Naive thymus-derived CD4-positive, alpha-beta T cell (primary cell): ENCODE results near the gene ERH. TPM values are rescaled to one million over a fixed set of nuclear protein-coding genes. Genes with fewer than 3 reads are reported as not detected.

ENCODE experiments used
- ATAC-seq: fragments of 150-1000 bp; cut with Tn5 transposase; 2 replicates; pipeline ENCODE4 v1.10.0; 2021; ENCODE audit warnings: mild to moderate bottlenecking, moderate library complexity
- CTCF ChIA-PET: fragments of 350-600 bp; sonication (Branson Sonifier 250); formaldehyde crosslinking; loops from one replicate; lab custom pipeline; 2021; ENCODE audit warnings: antibody characterized with exemption; lab: Charles Lee
- POLR2A ChIA-PET: fragments of 350-600 bp; sonication (Branson Sonifier 250); formaldehyde crosslinking; loops from one replicate; lab custom pipeline; 2021; ENCODE audit warnings: antibody characterized with exemption, inconsistent platforms; lab: Charles Lee
- DNase-seq, 9 donors: peaks; one replicate each; pipeline versions ENCODE4 v3.0.0 to v3.0.0-alpha.2; 2020 to 2022; ENCODE audit warnings: mixed read lengths in 1 of 9
- H3K27ac ChIP-seq: one replicate; pipeline ENCODE4 v1.7.0; 2013; ENCODE audit warnings: mild to moderate bottlenecking, low read depth, low read length, moderate library complexity
- H3K27me3 ChIP-seq, 2 donors: one replicate each; pipeline ENCODE4 v1.7.0; 2013; ENCODE audit warnings: low read length in 2 of 2, mild to moderate bottlenecking in 2 of 2, moderate library complexity in 2 of 2; ENCODE audit not compliant: control insufficient read depth in 2 of 2, insufficient read depth in 2 of 2
- H3K36me3 ChIP-seq, 3 experiments: 1 replicate in 2 of 3; 2 replicates in 1 of 3; pipeline ENCODE4 v1.7.0; 2013; ENCODE audit warnings: low read length in 3 of 3, mild to moderate bottlenecking in 3 of 3, moderate library complexity in 1 of 3; ENCODE audit not compliant: insufficient read depth in 3 of 3, control insufficient read depth in 2 of 3
- H3K4me1 ChIP-seq, 2 donors: one replicate each; pipeline ENCODE4 v1.7.0; 2013; ENCODE audit warnings: low read length in 2 of 2, mild to moderate bottlenecking in 2 of 2, moderate library complexity in 1 of 2; ENCODE audit not compliant: control insufficient read depth in 2 of 2, insufficient read depth in 2 of 2
- H3K4me3 ChIP-seq: 2 replicates; pipeline ENCODE4 v1.7.0; 2013; ENCODE audit warnings: mild to moderate bottlenecking, low read length
- H3K9me3 ChIP-seq, 3 experiments: 1 replicate in 2 of 3; 2 replicates in 1 of 3; pipeline ENCODE4 v1.7.0; 2013; ENCODE audit warnings: low read length in 3 of 3; ENCODE audit not compliant: control insufficient read depth in 2 of 3
- H3K27ac Mint-ChIP-seq, 9 donors: one replicate each; pipeline ENCODE4 v1.8.0; 2020 to 2022; ENCODE audit warnings: mixed read lengths in 9 of 9, mild to moderate bottlenecking in 8 of 9, moderate library complexity in 5 of 9, inconsistent platforms in 2 of 9
- H3K27me3 Mint-ChIP-seq, 5 donors: one replicate each; pipeline ENCODE4 v1.8.0; 2021 to 2022; ENCODE audit warnings: mixed read lengths in 5 of 5, mild to moderate bottlenecking in 1 of 5
- H3K36me3 Mint-ChIP-seq, 5 donors: one replicate each; pipeline ENCODE4 v1.8.0; 2020 to 2022; ENCODE audit warnings: mixed read lengths in 5 of 5, mild to moderate bottlenecking in 3 of 5, inconsistent platforms in 1 of 5
- H3K4me1 Mint-ChIP-seq, 7 donors: one replicate each; pipeline ENCODE4 v1.8.0; 2020 to 2022; ENCODE audit warnings: mixed read lengths in 7 of 7, mild to moderate bottlenecking in 3 of 7, inconsistent platforms in 1 of 7
- H3K4me3 Mint-ChIP-seq, 10 donors: one replicate each; pipeline ENCODE4 v1.8.0; 2020 to 2022; ENCODE audit warnings: mild to moderate bottlenecking in 10 of 10, mixed read lengths in 10 of 10, moderate library complexity in 6 of 10, inconsistent platforms in 2 of 10
- H3K9me3 Mint-ChIP-seq, 11 donors: one replicate each; pipeline ENCODE4 v1.8.0; 2020 to 2022; ENCODE audit warnings: mixed read lengths in 11 of 11, mild to moderate bottlenecking in 4 of 11, inconsistent platforms in 1 of 11, moderate library complexity in 1 of 11
- intact Hi-C, 2 donors: fragments of 100-400 bp; cut with micrococcal nuclease; formaldehyde crosslinking; loops; one replicate each; pipeline ENCODE4 v1.15.1; 2023
- polyA plus RNA-seq, 2 donors: library from polyadenylated mRNA; unstranded; fragments of 300-500 nt; fragmentation: Illumina TruSeq; gene quantifications; one replicate each; pipeline ENCODE4 v1.2.3, GENCODE V29; 2021
- total RNA-seq, 6 experiments: library from RNA in 5 of 6; stranded (reverse) in 5 of 6; gene quantifications; 1 replicate in 5 of 6; 2 replicates in 1 of 6; pipeline ENCODE4 v1.2.3 and lab custom pipeline; 2021 to 2026

ERH gene
- total and polyA plus RNA-seq, 7 experiments from 2014 or later, result 26.4 to 330 (median 93.7) TPM

- CTCF ChIA-PET, result no interaction called here
These were observed 46.7 kb downstream of the ERH start for GRCh38 chr14:69351385-69351784.

GRCh38 chr14:69350892-69351291 lies 47.2 kb downstream of the ERH start:
- H3K4me1 Mint-ChIP-seq, result peaks cover 6 to 17% (median 9%) of the 10 kb centered on the region in 7 donors
- H3K27ac Mint-ChIP-seq, result no peak overlapping the region
- H3K27me3 Mint-ChIP-seq, result peaks cover 0 to 19% (median 0%) of the 10 kb centered on the region in 5 donors
- H3K27ac ChIP-seq, result no peak overlapping the region
- peaks cover 0 to 4% (median 0%) of the 10 kb centered on the region in 5 donors for H3K36me3 Mint-ChIP-seq
- H3K36me3 ChIP-seq, result no peaks in the 10 kb centered on the region
- H3K9me3 Mint-ChIP-seq, result peaks cover 0 to 2% (median 0%) of the 10 kb centered on the region in 11 donors
- ChIA-PET POLR2A (no interaction called here), CTCF (no interaction called here)
- no peak overlapping the region for H3K4me3 ChIP-seq
- DNase-seq (no peak), ATAC-seq (no peak)
- no peak overlapping the region for H3K4me3 Mint-ChIP-seq
- no peaks in the 10 kb centered on the region for H3K9me3 ChIP-seq
- peaks cover 4 to 9% of the 10 kb centered on the region in 2 donors for H3K4me1 ChIP-seq
- intact Hi-C loops, result no loop called here
- H3K27me3 ChIP-seq, result no peaks in the 10 kb centered on the region

More at GRCh38 chr14:69351385-69351784, 46.7 kb downstream of the ERH start:
- Histone ChIP-seq H3K27ac (no peak overlapping the region), H3K4me3 (no peak overlapping the region), H3K36me3 (no peaks in the 10 kb centered on the region), H3K27me3 (no peaks in the 10 kb centered on the region), H3K9me3 (no peaks in the 10 kb centered on the region), H3K4me1 (peaks cover 4 to 9% of the 10 kb centered on the region in 2 donors)
- POLR2A ChIA-PET, result no interaction called here
- Mint-ChIP-seq H3K9me3 (peaks cover 0 to 2% (median 0%) of the 10 kb centered on the region in 11 donors), H3K4me3 (no peak overlapping the region), H3K4me1 (peaks cover 6 to 17% (median 9%) of the 10 kb centered on the region in 7 donors), H3K27me3 (peaks cover 0 to 19% (median 0%) of the 10 kb centered on the region in 5 donors), H3K36me3 (peaks cover 0 to 4% (median 0%) of the 10 kb centered on the region in 5 donors), H3K27ac (no peak overlapping the region)
- ATAC-seq (peak; percentile 21), DNase-seq (no peak)
- intact Hi-C loops, result no loop called here

GRCh38 chr14:69349091-69349777 lies 48.9 kb downstream of the ERH start:
- peaks cover 0 to 4% of the 10 kb centered on the region in 2 donors for H3K4me1 ChIP-seq
- Mint-ChIP-seq H3K36me3 (peaks cover 0 to under 1% (median 0%) of the 10 kb centered on the region in 5 donors), H3K9me3 (peaks cover 0 to under 1% (median 0%) of the 10 kb centered on the region in 11 donors), H3K4me3 (no peak overlapping the region), H3K27ac (no peak overlapping the region), H3K27me3 (peaks cover 0 to 19% (median 0%) of the 10 kb centered on the region in 5 donors), H3K4me1 (peaks cover 0 to 4% (median 2%) of the 10 kb centered on the region in 7 donors)
- no peaks in the 10 kb centered on the region for H3K36me3 ChIP-seq
- H3K27ac ChIP-seq, result no peak overlapping the region
- ChIA-PET POLR2A (no interaction called here), CTCF (no interaction called here)
- H3K9me3 ChIP-seq, result no peaks in the 10 kb centered on the region
- no peak overlapping the region for H3K4me3 ChIP-seq
- ATAC-seq, result no peak
- no peaks in the 10 kb centered on the region for H3K27me3 ChIP-seq
- no peak for DNase-seq
- intact Hi-C loops, result no loop called here

GRCh38 chr14:69346710-69347109 lies 51.4 kb downstream of the ERH start:
- peaks cover 0 to 2% (median 0%) of the 10 kb centered on the region in 7 donors for H3K4me1 Mint-ChIP-seq
- Histone ChIP-seq H3K4me1 (no peaks in the 10 kb centered on the region), H3K27ac (no peak overlapping the region), H3K4me3 (no peak overlapping the region), H3K27me3 (no peaks in the 10 kb centered on the region), H3K36me3 (no peaks in the 10 kb centered on the region), H3K9me3 (no peaks in the 10 kb centered on the region)
- H3K36me3 Mint-ChIP-seq, result no peaks in the 10 kb centered on the region
- no peak overlapping the region for H3K4me3 Mint-ChIP-seq
- peaks cover 0 to 24% (median 4%) of the 10 kb centered on the region in 5 donors for H3K27me3 Mint-ChIP-seq
- ChIA-PET POLR2A (no interaction called here), CTCF (interaction anchor here (1.2 kb wide), 1 partner anchor 12 kb away, joined by 3 read pairs; no protein-coding TSS in a partner anchor)
- H3K9me3 Mint-ChIP-seq, result no peaks in the 10 kb centered on the region
- ATAC-seq (peak; percentile 20), DNase-seq (no peak)
- intact Hi-C loops, result loop anchor here in 1 of 2 donors (2.0 kb wide), 1 partner anchor 216 kb away; no protein-coding TSS in a partner anchor
- no peak overlapping the region for H3K27ac Mint-ChIP-seq

- no peaks in the 10 kb centered on the region for H3K9me3 ChIP-seq
- no peaks in the 10 kb centered on the region for H3K4me1 ChIP-seq
- no peak for DNase-seq
- H3K4me1 Mint-ChIP-seq, result no peaks in the 10 kb centered on the region
- H3K27ac Mint-ChIP-seq, result no peak overlapping the region
- H3K9me3 Mint-ChIP-seq, result no peaks in the 10 kb centered on the region
- no peaks in the 10 kb centered on the region for H3K36me3 ChIP-seq
- no peaks in the 10 kb centered on the region for H3K27me3 ChIP-seq
- no peak for ATAC-seq
- peaks cover 0 to 33% (median 9%) of the 10 kb centered on the region in 5 donors for H3K27me3 Mint-ChIP-seq
- no peak overlapping the region for H3K4me3 ChIP-seq
- H3K36me3 Mint-ChIP-seq, result no peaks in the 10 kb centered on the region
- intact Hi-C loops, result no loop called here
- H3K4me3 Mint-ChIP-seq, result no peak overlapping the region
- ChIA-PET CTCF (no interaction called here), POLR2A (no interaction called here)
- no peak overlapping the region for H3K27ac ChIP-seq
These were observed 52.7 kb downstream of the ERH start for GRCh38 chr14:69345402-69345801.

- Mint-ChIP-seq H3K4me1 (no peaks in the 10 kb centered on the region), H3K4me3 (no peak overlapping the region), H3K27me3 (peaks cover 0 to 30% (median 9%) of the 10 kb centered on the region in 5 donors), H3K36me3 (no peaks in the 10 kb centered on the region), H3K9me3 (no peaks in the 10 kb centered on the region), H3K27ac (no peak overlapping the region)
- H3K4me3 ChIP-seq, result no peak overlapping the region
- CTCF ChIA-PET, result no interaction called here
- no peak for DNase-seq
- intact Hi-C loops, result no loop called here
- no peaks in the 10 kb centered on the region for H3K9me3 ChIP-seq
- no peaks in the 10 kb centered on the region for H3K36me3 ChIP-seq
- ATAC-seq, result no peak
- POLR2A ChIA-PET, result no interaction called here
- no peaks in the 10 kb centered on the region for H3K4me1 ChIP-seq
- no peak overlapping the region for H3K27ac ChIP-seq
- no peaks in the 10 kb centered on the region for H3K27me3 ChIP-seq
These were observed 53.9 kb downstream of the ERH start for GRCh38 chr14:69344171-69344570.
